Activated CD8-positive, alpha-beta memory T cell treated with anti-CD3 and anti-CD28 coated beads, Interleukin-2, amount 10 ng/mL, durations not matched to agents 7 days and 5 days (primary cell): ENCODE measurements around the gene ARID1B. TPM values are rescaled to one million over a fixed set of nuclear protein-coding genes. Genes with fewer than 3 reads are reported as not detected.

Experiments used
- ATAC-seq: fragments of 150-1000 bp; cut with Tn5 transposase; one replicate; pipeline ENCODE4 v1.10.0; 2021; ENCODE audit warnings: moderate library complexity
- CTCF ChIA-PET: fragments of 350-600 bp; sonication (Branson Sonifier 250); formaldehyde crosslinking; loops from one replicate; lab custom pipeline; 2021; ENCODE audit warnings: antibody characterized with exemption; lab: Charles Lee
- DNase-seq: peaks from one replicate; pipeline ENCODE4 v3.0.0-alpha.2; 2020
- H3K27ac Mint-ChIP-seq: one replicate; pipeline ENCODE4 v1.8.0; 2021; ENCODE audit warnings: mild to moderate bottlenecking, mixed read lengths
- H3K27me3 Mint-ChIP-seq: one replicate; pipeline ENCODE4 v1.8.0; 2021; ENCODE audit warnings: mixed read lengths
- H3K36me3 Mint-ChIP-seq: one replicate; pipeline ENCODE4 v1.8.0; 2021; ENCODE audit warnings: mild to moderate bottlenecking, mixed read lengths
- H3K4me1 Mint-ChIP-seq: one replicate; pipeline ENCODE4 v1.8.0; 2021; ENCODE audit warnings: mixed read lengths
- H3K4me3 Mint-ChIP-seq: one replicate; pipeline ENCODE4 v1.8.0; 2021; ENCODE audit warnings: mild to moderate bottlenecking, moderate library complexity, mixed read lengths
- H3K9me3 Mint-ChIP-seq: one replicate; pipeline ENCODE4 v1.8.0; 2022; ENCODE audit warnings: low read depth, mixed read lengths
- total RNA-seq, 2 experiments: library from RNA; stranded (reverse); gene quantifications; one replicate each; pipeline ENCODE4 v1.2.3, GENCODE V29; 2021

ARID1B gene
- total RNA-seq, 2 experiments from 2014 or later = 59.5 to 81.5 TPM

- peaks cover 3% of the 10 kb centered on the region for H3K4me1 Mint-ChIP-seq
- CTCF ChIA-PET = no interaction called here
- no peaks in the 10 kb centered on the region for H3K9me3 Mint-ChIP-seq
- no peak overlapping the region for H3K27ac Mint-ChIP-seq
- H3K4me3 Mint-ChIP-seq = no peak overlapping the region
- H3K27me3 Mint-ChIP-seq = no peaks in the 10 kb centered on the region
- no peak for ATAC-seq
- H3K36me3 Mint-ChIP-seq = no peaks in the 10 kb centered on the region
- DNase-seq = no peak
Measured at GRCh38 chr6:157213426-157213825, 436.2 kb downstream of the ARID1B start.

- no peaks in the 10 kb centered on the region for H3K36me3 Mint-ChIP-seq
- CTCF ChIA-PET = no interaction called here
Measured at GRCh38 chr6:157213907-157214565, 436.9 kb downstream of the ARID1B start.

DNA sequence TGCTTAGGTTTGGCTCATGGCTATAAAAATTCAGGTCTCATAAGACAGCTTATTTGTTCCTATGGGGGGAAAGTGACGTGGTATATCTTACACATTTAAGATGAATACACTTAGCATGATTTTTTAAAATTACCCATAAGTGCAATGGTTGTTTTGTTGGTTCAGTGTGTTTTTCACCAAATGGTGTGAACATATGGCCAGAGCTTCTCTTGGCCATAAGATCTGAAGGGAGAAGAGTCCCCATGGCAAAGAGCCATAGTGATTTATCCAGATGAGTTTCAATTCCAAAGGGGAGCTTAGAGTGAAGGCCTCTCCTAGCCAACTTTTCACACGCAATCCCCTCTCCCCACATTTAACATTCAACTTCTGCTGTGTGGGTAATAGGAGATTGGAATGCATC, 438.5 kb downstream of the ARID1B start:
- Mint-ChIP-seq H3K27ac (no peak overlapping the region), H3K4me3 (no peak overlapping the region), H3K9me3 (no peaks in the 10 kb centered on the region), H3K27me3 (no peaks in the 10 kb centered on the region), H3K36me3 (no peaks in the 10 kb centered on the region), H3K4me1 (peaks cover 7% of the 10 kb centered on the region)
- CTCF ChIA-PET = interaction anchor here (1.0 kb wide), 1 partner anchor 13 kb away, joined by 3 read pairs; no protein-coding TSS in a partner anchor
- DNase-seq (no peak), ATAC-seq (no peak)

More at GRCh38 chr6:157213907-157214565, 436.9 kb downstream of the ARID1B start:
- no peak for ATAC-seq
- no peaks in the 10 kb centered on the region for H3K27me3 Mint-ChIP-seq
- peaks cover 3% of the 10 kb centered on the region for H3K4me1 Mint-ChIP-seq
- no peak overlapping the region for H3K27ac Mint-ChIP-seq
- no peak for DNase-seq
- no peak overlapping the region for H3K4me3 Mint-ChIP-seq
- no peaks in the 10 kb centered on the region for H3K9me3 Mint-ChIP-seq

DNA sequence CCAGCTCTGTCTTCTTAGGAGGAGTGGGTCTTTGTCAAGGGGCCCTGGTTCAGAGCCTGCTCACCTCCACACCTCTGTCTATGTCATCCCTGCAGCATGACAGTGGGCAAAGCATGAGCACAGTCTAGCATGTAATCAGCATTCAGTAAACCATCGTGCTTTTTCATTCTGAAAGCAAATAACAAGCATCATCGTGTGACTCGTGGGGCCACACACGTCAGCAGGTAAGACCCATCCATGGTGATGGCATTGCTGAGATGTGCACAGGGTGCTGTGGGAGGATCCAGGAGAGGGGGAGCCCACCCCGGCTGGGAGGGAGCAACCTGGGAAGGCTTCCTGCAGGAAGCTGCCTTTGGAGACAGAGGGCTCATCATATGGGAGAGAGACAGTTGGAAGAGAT, 439.4 kb downstream of the ARID1B start:
- no peaks in the 10 kb centered on the region for H3K9me3 Mint-ChIP-seq
- CTCF ChIA-PET = interaction anchor here (1.0 kb wide), 1 partner anchor 14 kb away, joined by 3 read pairs; no protein-coding TSS in a partner anchor
- H3K27me3 Mint-ChIP-seq = no peaks in the 10 kb centered on the region
- ATAC-seq (no peak), DNase-seq (no peak)
- H3K4me3 Mint-ChIP-seq = no peak overlapping the region
- H3K27ac Mint-ChIP-seq = no peak overlapping the region
- H3K36me3 Mint-ChIP-seq = no peaks in the 10 kb centered on the region
- H3K4me1 Mint-ChIP-seq = peaks cover 14% of the 10 kb centered on the region

- no peaks in the 10 kb centered on the region for H3K27me3 Mint-ChIP-seq
- DNase-seq = no peak
- H3K36me3 Mint-ChIP-seq = peaks cover under 1% of the 10 kb centered on the region
- H3K9me3 Mint-ChIP-seq = no peaks in the 10 kb centered on the region
- CTCF ChIA-PET = interaction anchor here (0.7 kb wide), 2 partner anchors 57 to 183 kb away, joined by 3 read pairs; no protein-coding TSS in a partner anchor
- H3K4me3 Mint-ChIP-seq = no peak overlapping the region
- H3K27ac Mint-ChIP-seq = no peak overlapping the region
- ATAC-seq = no peak
- peaks cover 19% of the 10 kb centered on the region for H3K4me1 Mint-ChIP-seq
Measured at GRCh38 chr6:157217198-157217893, 440.2 kb downstream of the ARID1B start.

DNA sequence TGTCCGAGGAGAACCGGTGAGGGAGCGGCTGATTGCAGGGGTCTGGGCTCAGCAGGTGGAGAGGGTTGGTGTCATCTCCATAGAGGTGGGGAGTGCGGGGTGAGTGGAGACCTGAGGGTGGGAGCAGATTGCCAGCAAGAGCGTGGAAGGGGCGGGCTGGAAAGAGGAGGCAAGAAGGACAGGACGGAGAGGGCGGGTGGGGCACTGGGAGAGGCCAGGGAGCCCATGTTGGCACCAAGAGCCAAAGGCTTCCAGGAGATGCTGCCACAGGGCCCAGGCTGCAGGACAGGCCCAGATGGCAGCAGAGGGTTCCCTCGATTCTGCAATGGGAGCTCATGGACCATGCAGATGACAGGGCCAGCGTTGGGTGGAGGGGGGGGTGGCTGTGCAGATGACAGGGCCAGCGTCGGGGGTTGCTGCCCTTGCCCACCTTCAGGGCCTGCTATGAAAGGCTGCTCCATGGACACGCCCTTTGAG, 440.8 kb downstream of the ARID1B start:
- no peak overlapping the region for H3K4me3 Mint-ChIP-seq
- H3K27ac Mint-ChIP-seq = no peak overlapping the region
- no peaks in the 10 kb centered on the region for H3K27me3 Mint-ChIP-seq
- peaks cover 25% of the 10 kb centered on the region for H3K4me1 Mint-ChIP-seq
- H3K36me3 Mint-ChIP-seq = peaks cover 2% of the 10 kb centered on the region
- CTCF ChIA-PET = interaction anchor here (0.7 kb wide), 2 partner anchors 56 to 184 kb away, joined by 3 read pairs; no protein-coding TSS in a partner anchor
- ATAC-seq (no peak), DNase-seq (no peak)
- H3K9me3 Mint-ChIP-seq = no peaks in the 10 kb centered on the region

GRCh38 chr6:157218371-157219198, 441.4 kb downstream of the ARID1B start:
- ATAC-seq (no peak), DNase-seq (no peak)
- no peak overlapping the region for H3K4me3 Mint-ChIP-seq
- H3K27ac Mint-ChIP-seq = no peak overlapping the region
- H3K9me3 Mint-ChIP-seq = no peaks in the 10 kb centered on the region
- CTCF ChIA-PET = interaction anchor here (0.7 to 1.8 kb wide), 4 partner anchors 56 to 184 kb away, joined by 3 to 13 read pairs (median 3); no protein-coding TSS in a partner anchor
- no peaks in the 10 kb centered on the region for H3K27me3 Mint-ChIP-seq
- peaks cover 31% of the 10 kb centered on the region for H3K4me1 Mint-ChIP-seq
- H3K36me3 Mint-ChIP-seq = peaks cover 2% of the 10 kb centered on the region

DNA sequence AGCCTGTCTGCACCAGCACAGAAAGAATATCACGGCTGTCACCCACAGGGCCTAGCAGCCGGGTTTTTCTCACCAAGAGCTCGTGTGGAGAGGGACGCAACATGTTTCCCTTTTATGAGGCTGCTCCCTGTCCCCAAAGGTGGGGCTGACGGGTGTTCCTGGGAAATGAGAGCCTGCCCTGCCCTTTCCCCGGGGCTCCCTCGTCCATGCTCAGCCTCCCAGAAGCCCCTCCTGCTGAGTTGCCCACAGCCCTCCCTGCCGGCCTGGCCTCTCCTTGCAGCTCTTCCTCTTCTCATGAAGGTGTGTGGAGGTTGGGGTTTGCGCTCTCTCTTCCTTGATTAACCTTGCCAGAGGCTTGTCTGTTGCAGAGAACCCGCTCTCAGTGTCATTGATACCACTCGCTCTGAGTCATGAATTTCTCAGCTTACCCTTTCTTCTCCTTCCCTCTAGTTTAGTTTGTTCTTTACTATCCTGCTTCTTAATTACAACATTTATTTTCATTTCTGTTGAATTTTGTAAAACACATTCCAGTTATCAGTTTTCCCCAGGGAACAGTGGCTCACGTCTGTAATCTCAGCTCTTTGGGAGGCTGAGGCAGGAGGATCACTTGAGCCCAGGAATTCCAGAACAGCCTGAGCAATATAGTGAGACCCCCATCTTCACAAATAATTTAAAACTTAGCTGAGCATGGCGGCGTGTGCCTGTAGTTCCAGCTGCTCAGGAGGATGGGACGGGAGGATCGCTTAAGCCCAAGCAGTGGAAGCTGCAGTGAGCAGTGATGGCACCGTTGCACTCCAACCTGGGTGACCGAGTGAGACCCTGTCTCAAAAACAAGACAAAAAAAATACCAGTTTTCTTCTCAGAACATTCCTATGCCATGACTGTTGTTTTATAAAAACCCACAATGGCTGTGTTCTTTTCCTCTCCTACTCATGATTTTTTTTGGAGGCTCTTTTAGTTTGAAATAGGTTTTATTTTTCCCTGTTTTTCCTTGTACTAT, 442.3 kb downstream of the ARID1B start:
- Mint-ChIP-seq H3K36me3 (peaks cover 2% of the 10 kb centered on the region), H3K9me3 (no peaks in the 10 kb centered on the region), H3K27ac (no peak overlapping the region), H3K4me3 (no peak overlapping the region), H3K4me1 (peaks cover 33% of the 10 kb centered on the region), H3K27me3 (no peaks in the 10 kb centered on the region)
- no peak for DNase-seq
- CTCF ChIA-PET = interaction anchor here (0.7 to 1.9 kb wide), 3 partner anchors 16 to 95 kb away, joined by 3 to 13 read pairs (median 6); no protein-coding TSS in a partner anchor
- no peak for ATAC-seq

- ATAC-seq (no peak), DNase-seq (no peak)
- Mint-ChIP-seq H3K27me3 (peaks cover 2% of the 10 kb centered on the region), H3K27ac (no peak overlapping the region), H3K9me3 (no peaks in the 10 kb centered on the region), H3K4me1 (peaks cover 33% of the 10 kb centered on the region), H3K36me3 (peaks cover 2% of the 10 kb centered on the region), H3K4me3 (peak overlapping the region; percentile 62)
- CTCF ChIA-PET = interaction anchor here (0.6 to 1.9 kb wide), 3 partner anchors 15 to 54 kb away, joined by 3 to 13 read pairs (median 6); no protein-coding TSS in a partner anchor
Measured at GRCh38 chr6:157220485-157220884, 443.3 kb downstream of the ARID1B start.

- Mint-ChIP-seq H3K4me1 (peaks cover 33% of the 10 kb centered on the region), H3K27me3 (peaks cover 2% of the 10 kb centered on the region), H3K36me3 (peaks cover 2% of the 10 kb centered on the region), H3K4me3 (peak overlapping the region; percentile 62), H3K9me3 (no peaks in the 10 kb centered on the region), H3K27ac (peak overlapping the region; percentile 77)
- peak; percentile 90 for ATAC-seq
- DNase-seq = peak; percentile 90
- CTCF ChIA-PET = interaction anchor here (0.6 to 1.9 kb wide), 2 partner anchors 14 to 26 kb away, joined by 3 to 6 read pairs; no protein-coding TSS in a partner anchor
Measured at GRCh38 chr6:157221049-157221816, 444.1 kb downstream of the ARID1B start.

- Mint-ChIP-seq H3K27ac (peak overlapping the region; percentile 77), H3K4me1 (peaks cover 30% of the 10 kb centered on the region), H3K9me3 (no peaks in the 10 kb centered on the region), H3K36me3 (peaks cover 2% of the 10 kb centered on the region), H3K27me3 (peaks cover 2% of the 10 kb centered on the region), H3K4me3 (peak overlapping the region; percentile 62)
- DNase-seq (no peak), ATAC-seq (no peak)
- CTCF ChIA-PET = interaction anchor here (1.9 kb wide), 1 partner anchor 14 kb away, joined by 6 read pairs; no protein-coding TSS in a partner anchor
Measured at GRCh38 chr6:157221817-157222175, 444.6 kb downstream of the ARID1B start.
